Astrocyte (in vitro differentiated cells and primary cell): ENCODE data around the gene FLACC1. TPM values are rescaled to one million over a fixed set of nuclear protein-coding genes. Genes with fewer than 3 reads are reported as not detected.

Experiments
- DNase-seq: peaks from one replicate; pipeline ENCODE4 v3.0.0-alpha.2; 2010; ENCODE audit warnings: low read depth
- FAIRE-seq: peaks from 2 replicates; lab custom pipeline; 2011; peaks lifted over from hg19 to GRCh38; lab: Jason Lieb, UNC
- H2AFZ ChIP-seq: 2 replicates; pipeline ENCODE4 v1.6.0; 2012; ENCODE audit warnings: low read depth, low read length, inconsistent platforms
- H3K27ac ChIP-seq: 2 replicates; pipeline ENCODE4 v1.5.1; 2011; ENCODE audit warnings: low read depth, low read length, inconsistent platforms
- H3K27me3 ChIP-seq: 2 replicates; pipeline ENCODE4 v1.6.0; 2011; ENCODE audit warnings: low read length, inconsistent platforms; ENCODE audit not compliant: insufficient read depth
- H3K36me3 ChIP-seq: 2 replicates; pipeline ENCODE4 v1.5.1; 2011; ENCODE audit warnings: low read length, inconsistent platforms; ENCODE audit not compliant: insufficient read depth
- H3K4me1 ChIP-seq: 2 replicates; pipeline ENCODE4 v1.5.1; 2011; ENCODE audit warnings: low read length, inconsistent platforms; ENCODE audit not compliant: insufficient read depth
- H3K4me2 ChIP-seq: 2 replicates; pipeline ENCODE4 v1.6.0; 2012; ENCODE audit warnings: low read length, inconsistent platforms
- H3K4me3 ChIP-seq: 2 replicates; pipeline ENCODE4 v1.5.1; 2011; ENCODE audit warnings: low read depth, mild to moderate bottlenecking, low read length, inconsistent platforms; ENCODE audit not compliant: insufficient read depth
- H3K79me2 ChIP-seq: 2 replicates; pipeline ENCODE4 v1.6.0; 2012; ENCODE audit warnings: mild to moderate bottlenecking, low read length, inconsistent platforms; ENCODE audit not compliant: insufficient read depth
- H3K9ac ChIP-seq: 2 replicates; pipeline ENCODE4 v1.6.0; 2012; ENCODE audit warnings: mild to moderate bottlenecking, low read length, inconsistent platforms
- H3K9me3 ChIP-seq: 2 replicates; pipeline ENCODE4 v1.5.1; 2012; ENCODE audit warnings: low read depth, mild to moderate bottlenecking, low read length, inconsistent platforms; ENCODE audit not compliant: insufficient read depth
- H4K20me1 ChIP-seq: 2 replicates; pipeline ENCODE4 v1.6.0; 2012; ENCODE audit warnings: low read length, inconsistent platforms; ENCODE audit not compliant: insufficient read depth
- H3K27ac Mint-ChIP-seq: one replicate; pipeline ENCODE4 v1.8.0; 2021; ENCODE audit warnings: mild to moderate bottlenecking, mixed read lengths; ENCODE audit not compliant: unreplicated experiment
- H3K27me3 Mint-ChIP-seq: one replicate; pipeline ENCODE4 v1.8.0; 2021; ENCODE audit warnings: low read depth, mixed read lengths; ENCODE audit not compliant: unreplicated experiment
- H3K36me3 Mint-ChIP-seq: one replicate; pipeline ENCODE4 v1.8.0; 2021; ENCODE audit warnings: low read depth, mixed read lengths; ENCODE audit not compliant: unreplicated experiment
- H3K4me1 Mint-ChIP-seq: one replicate; pipeline ENCODE4 v1.8.0; 2021; ENCODE audit warnings: low read depth, mixed read lengths; ENCODE audit not compliant: unreplicated experiment
- H3K4me3 Mint-ChIP-seq: one replicate; pipeline ENCODE4 v1.8.0; 2021; ENCODE audit warnings: mild to moderate bottlenecking, moderate library complexity, mixed read lengths; ENCODE audit not compliant: unreplicated experiment
- H3K9me3 Mint-ChIP-seq: one replicate; pipeline ENCODE4 v1.8.0; 2021; ENCODE audit warnings: mild to moderate bottlenecking, mixed read lengths; ENCODE audit not compliant: unreplicated experiment
- EZH2 ChIP-seq: IDR thresholded peaks from 2 replicates; pipeline ENCODE4 v1.6.1; 2012; ENCODE audit warnings: mild to moderate bottlenecking, low read length, inconsistent platforms; ENCODE audit not compliant: insufficient read depth
- total RNA-seq: library from RNA; stranded (reverse); gene quantifications from 2 replicates; pipeline ENCODE4 v1.2.1, GENCODE V29; 2021
- TF ChIP-seq, protein P1 (sequence below): IDR thresholded peaks from 2 replicates; pipeline ENCODE4 v1.5.1; 2011; ENCODE audit warnings: low read depth, mild to moderate bottlenecking, inconsistent platforms, low read length, moderate library complexity; ENCODE audit not compliant: insufficient read depth

Gene FLACC1
- total RNA-seq, 1 donor from 2014 or later, result 2.2 TPM

DNA sequence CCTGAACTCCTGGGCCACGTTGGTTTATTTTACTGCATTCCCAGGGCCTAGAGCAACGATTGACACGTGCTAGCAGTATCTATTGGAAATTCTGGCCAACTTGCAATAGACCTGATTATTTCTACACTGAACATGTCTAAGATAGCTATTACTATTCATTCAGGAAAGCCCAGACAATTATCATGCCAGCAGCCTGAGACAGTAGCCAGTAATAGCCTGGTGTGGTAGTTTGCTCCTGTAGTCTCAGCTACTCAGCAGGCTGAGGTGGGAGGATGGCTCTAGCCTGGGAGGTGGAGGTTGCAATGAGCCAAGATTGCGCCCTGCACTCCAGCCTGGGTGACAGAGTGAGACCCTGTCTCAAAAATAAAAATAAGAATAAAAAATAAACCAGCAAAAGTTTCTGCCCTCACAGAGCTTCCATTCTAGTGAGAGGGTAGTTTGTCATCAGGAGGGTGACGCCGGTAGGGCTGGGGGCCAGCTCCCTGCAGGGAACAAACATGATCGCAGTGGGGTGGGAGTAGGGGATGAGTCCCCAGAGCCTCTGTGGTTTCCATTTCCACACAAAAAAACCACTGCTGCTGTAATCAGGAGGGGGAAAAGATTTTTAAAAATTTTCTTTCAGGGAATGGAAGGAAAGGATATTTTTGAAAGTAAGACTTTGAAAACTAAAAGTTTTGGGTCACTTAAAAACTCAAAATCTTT lies 92.5 kb downstream of the FLACC1 start:
- Histone ChIP-seq H4K20me1 (no peaks in the 10 kb centered on the region), H3K79me2 (peaks cover 33% of the 10 kb centered on the region), H2AFZ (no peak overlapping the region), H3K4me2 (no peak overlapping the region), H3K4me3 (no peak overlapping the region), H3K36me3 (peaks cover 3% of the 10 kb centered on the region), H3K27ac (no peak overlapping the region), H3K9ac (no peak overlapping the region), H3K9me3 (no peaks in the 10 kb centered on the region), H3K4me1 (peaks cover 5% of the 10 kb centered on the region), H3K27me3 (no peaks in the 10 kb centered on the region)
- H3K9me3 Mint-ChIP-seq, result no peaks in the 10 kb centered on the region
- TF ChIP-seq, protein P1, sequence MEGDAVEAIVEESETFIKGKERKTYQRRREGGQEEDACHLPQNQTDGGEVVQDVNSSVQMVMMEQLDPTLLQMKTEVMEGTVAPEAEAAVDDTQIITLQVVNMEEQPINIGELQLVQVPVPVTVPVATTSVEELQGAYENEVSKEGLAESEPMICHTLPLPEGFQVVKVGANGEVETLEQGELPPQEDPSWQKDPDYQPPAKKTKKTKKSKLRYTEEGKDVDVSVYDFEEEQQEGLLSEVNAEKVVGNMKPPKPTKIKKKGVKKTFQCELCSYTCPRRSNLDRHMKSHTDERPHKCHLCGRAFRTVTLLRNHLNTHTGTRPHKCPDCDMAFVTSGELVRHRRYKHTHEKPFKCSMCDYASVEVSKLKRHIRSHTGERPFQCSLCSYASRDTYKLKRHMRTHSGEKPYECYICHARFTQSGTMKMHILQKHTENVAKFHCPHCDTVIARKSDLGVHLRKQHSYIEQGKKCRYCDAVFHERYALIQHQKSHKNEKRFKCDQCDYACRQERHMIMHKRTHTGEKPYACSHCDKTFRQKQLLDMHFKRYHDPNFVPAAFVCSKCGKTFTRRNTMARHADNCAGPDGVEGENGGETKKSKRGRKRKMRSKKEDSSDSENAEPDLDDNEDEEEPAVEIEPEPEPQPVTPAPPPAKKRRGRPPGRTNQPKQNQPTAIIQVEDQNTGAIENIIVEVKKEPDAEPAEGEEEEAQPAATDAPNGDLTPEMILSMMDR, result no peak
- peaks cover 1% of the 10 kb centered on the region for H3K36me3 Mint-ChIP-seq
- no peak for FAIRE-seq
- H3K27ac Mint-ChIP-seq, result no peak overlapping the region
- no peak for DNase-seq
- H3K27me3 Mint-ChIP-seq, result no peaks in the 10 kb centered on the region
- H3K4me3 Mint-ChIP-seq, result no peak overlapping the region
- H3K4me1 Mint-ChIP-seq, result peaks cover 15% of the 10 kb centered on the region

DNA sequence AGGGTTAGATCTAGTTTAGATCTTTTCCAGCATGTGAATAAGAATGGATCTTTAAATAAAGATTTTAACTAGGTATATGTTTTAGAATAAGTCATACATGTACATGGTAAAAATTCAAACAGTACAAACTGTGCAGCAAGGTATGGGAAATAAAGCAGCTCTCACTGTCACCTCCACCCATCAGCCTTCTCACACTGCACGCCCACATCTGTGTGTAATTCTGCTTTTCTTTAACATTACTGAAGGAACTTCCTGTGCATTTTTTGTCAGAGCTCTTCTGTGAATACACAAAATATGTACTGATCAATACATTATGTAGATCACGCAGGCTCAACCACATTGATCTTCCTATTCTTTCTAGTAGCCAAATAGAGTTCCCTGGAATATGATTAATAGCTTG lies 93.4 kb downstream of the FLACC1 start:
- TF ChIP-seq, protein P1, result no peak
- TF ChIP-seq EZH2, result no peak
- Histone ChIP-seq H3K79me2 (peaks cover 42% of the 10 kb centered on the region), H3K9me3 (no peaks in the 10 kb centered on the region), H3K36me3 (peaks cover 3% of the 10 kb centered on the region), H3K4me3 (no peak overlapping the region), H3K27me3 (no peaks in the 10 kb centered on the region), H4K20me1 (no peaks in the 10 kb centered on the region), H2AFZ (no peak overlapping the region), H3K9ac (no peak overlapping the region), H3K27ac (no peak overlapping the region), H3K4me1 (peaks cover 5% of the 10 kb centered on the region), H3K4me2 (no peak overlapping the region)
- H3K4me1 Mint-ChIP-seq, result peaks cover 16% of the 10 kb centered on the region
- FAIRE-seq (no peak), DNase-seq (no peak)
- no peaks in the 10 kb centered on the region for H3K27me3 Mint-ChIP-seq
- H3K9me3 Mint-ChIP-seq, result no peaks in the 10 kb centered on the region
- no peak overlapping the region for H3K27ac Mint-ChIP-seq
- no peak overlapping the region for H3K4me3 Mint-ChIP-seq
- no peaks in the 10 kb centered on the region for H3K36me3 Mint-ChIP-seq

DNA sequence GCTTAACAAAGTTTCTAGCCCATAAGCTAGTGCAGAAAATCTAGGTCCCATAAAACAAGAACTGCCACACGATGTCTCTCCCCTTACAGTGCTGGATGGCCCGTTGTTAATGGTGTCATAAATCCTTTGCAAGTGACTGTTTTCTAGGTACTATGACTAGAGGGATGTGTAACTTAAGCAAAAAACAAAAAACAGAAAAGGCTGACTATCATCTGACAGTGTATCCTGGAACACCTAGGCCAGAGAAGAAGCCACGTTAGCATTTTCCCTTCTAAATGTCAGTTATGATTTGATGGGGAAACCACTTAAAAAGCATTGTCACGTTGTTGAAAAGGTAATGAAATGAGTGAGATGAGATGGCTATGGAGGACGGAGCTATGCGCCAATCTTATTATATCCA lies 94.4 kb downstream of the FLACC1 start:
- Histone ChIP-seq H3K9ac (no peak overlapping the region), H3K9me3 (no peaks in the 10 kb centered on the region), H3K4me3 (no peak overlapping the region), H2AFZ (no peak overlapping the region), H3K27me3 (no peaks in the 10 kb centered on the region), H3K27ac (no peak overlapping the region), H3K4me2 (no peak overlapping the region), H3K4me1 (peaks cover 7% of the 10 kb centered on the region), H4K20me1 (no peaks in the 10 kb centered on the region), H3K79me2 (peaks cover 44% of the 10 kb centered on the region), H3K36me3 (peaks cover 3% of the 10 kb centered on the region)
- FAIRE-seq (no peak), DNase-seq (no peak)
- Mint-ChIP-seq H3K27me3 (no peaks in the 10 kb centered on the region), H3K36me3 (no peaks in the 10 kb centered on the region), H3K27ac (no peak overlapping the region), H3K4me1 (peaks cover 24% of the 10 kb centered on the region), H3K9me3 (no peaks in the 10 kb centered on the region), H3K4me3 (no peak overlapping the region)
- no peak for TF ChIP-seq EZH2
- TF ChIP-seq, protein P1, result no peak
